ENCODE measurements around the gene TRPC6. TPM values are rescaled to one million over a fixed set of nuclear protein-coding genes. Genes with fewer than 3 reads are reported as not detected.

The TRPC6 gene
- total RNA-seq, 4 donors from 2014 or later, result 3.5 to 59.6 (median 40.2) TPM

GRCh38 chr11:101511065-101511464 lies 72.7 kb downstream of the TRPC6 start:
- Histone ChIP-seq H3K27ac (no peak overlapping the region), H3K27me3 (no peaks in the 10 kb centered on the region), H3K4me3 (no peak overlapping the region), H3K36me3 (no peaks in the 10 kb centered on the region), H3K9me3 (no peaks in the 10 kb centered on the region), H3K4me1 (no peaks in the 10 kb centered on the region)
- TF ChIP-seq POLR2AphosphoS5 (IDR thresholded peaks at IDR 0.05), result no peak
- no peak for TF ChIP-seq EP300 (IDR thresholded peaks at IDR 0.05)
- ATAC-seq, result no peak
- 67 to 100% methylated on average over 1 of the region's 1 CpG for WGBS, 2 donors (ENCODE audit: low coverage in 1 of 2)

GRCh38 chr11:101510591-101510990 lies 73.2 kb downstream of the TRPC6 start:
- Histone ChIP-seq H3K27me3 (no peaks in the 10 kb centered on the region), H3K27ac (no peak overlapping the region), H3K9me3 (no peaks in the 10 kb centered on the region), H3K36me3 (no peaks in the 10 kb centered on the region), H3K4me3 (no peak overlapping the region), H3K4me1 (no peaks in the 10 kb centered on the region)
- TF ChIP-seq CTCF (IDR thresholded peaks at IDR 0.05), result no peak
- no peak for TF ChIP-seq POLR2AphosphoS5 (IDR thresholded peaks at IDR 0.05)
- no peak for TF ChIP-seq POLR2A (IDR thresholded peaks at IDR 0.05)
- TF ChIP-seq EP300 (IDR thresholded peaks at IDR 0.05), result no peak
- no peak for ATAC-seq
- WGBS, 2 donors (ENCODE audit: low coverage in 1 of 2), result 85 to 86% methylated on average over 1 of the region's 1 CpG

- 73% methylated on average over 1 of the region's 1 CpG for WGBS, 2 donors (ENCODE audit: low coverage in 1 of 2)
- no peaks in the 10 kb centered on the region for H3K9me3 ChIP-seq
- H3K27me3 ChIP-seq, result no peaks in the 10 kb centered on the region
- TF ChIP-seq POLR2AphosphoS5 (IDR thresholded peaks at IDR 0.05), result no peak
- TF ChIP-seq EP300 (IDR thresholded peaks at IDR 0.05), result no peak
- no peak for TF ChIP-seq CTCF (IDR thresholded peaks at IDR 0.05)
- no peak for TF ChIP-seq POLR2A (IDR thresholded peaks at IDR 0.05)
- no peak for ATAC-seq
- no peak overlapping the region for H3K27ac ChIP-seq
- H3K4me3 ChIP-seq, result no peak overlapping the region
- no peaks in the 10 kb centered on the region for H3K4me1 ChIP-seq
- no peaks in the 10 kb centered on the region for H3K36me3 ChIP-seq
Measured at GRCh38 chr11:101509922-101510321, 73.9 kb downstream of the TRPC6 start.

GRCh38 chr11:101508370-101508769 lies 75.4 kb downstream of the TRPC6 start:
- TF ChIP-seq POLR2A (IDR thresholded peaks at IDR 0.05) (no peak), EP300 (IDR thresholded peaks at IDR 0.05) (no peak), CTCF (IDR thresholded peaks at IDR 0.05) (no peak), POLR2AphosphoS5 (IDR thresholded peaks at IDR 0.05) (no peak)
- Histone ChIP-seq H3K36me3 (peaks cover 0 to 13% of the 10 kb centered on the region in 2 donors), H3K27me3 (no peaks in the 10 kb centered on the region), H3K4me1 (no peaks in the 10 kb centered on the region), H3K27ac (no peak overlapping the region), H3K9me3 (no peaks in the 10 kb centered on the region), H3K4me3 (no peak overlapping the region)
- ATAC-seq, result no peak
- 32 to 49% methylated on average over 2 of the region's 2 CpGs for WGBS, 2 donors (ENCODE audit: low coverage in 1 of 2)

GRCh38 chr11:101498891-101499290 lies 84.9 kb downstream of the TRPC6 start:
- no peak for TF ChIP-seq EP300 (IDR thresholded peaks at IDR 0.05)
- no peak for TF ChIP-seq POLR2AphosphoS5 (IDR thresholded peaks at IDR 0.05)
- no peak for TF ChIP-seq CTCF (IDR thresholded peaks at IDR 0.05)
- no peak for TF ChIP-seq POLR2A (IDR thresholded peaks at IDR 0.05)
- ATAC-seq, result no peak
- H3K27me3 ChIP-seq, result no peaks in the 10 kb centered on the region
- H3K27ac ChIP-seq, result no peak overlapping the region
- WGBS, 2 donors (ENCODE audit: low coverage in 1 of 2), result 62 to 71% methylated on average over 1 of the region's 1 CpG
- no peaks in the 10 kb centered on the region for H3K9me3 ChIP-seq
- no peak overlapping the region for H3K4me3 ChIP-seq
- H3K36me3 ChIP-seq, result peaks cover 0 to 9% of the 10 kb centered on the region in 2 donors
- H3K4me1 ChIP-seq, result peaks cover 0 to 13% (median 7%) of the 10 kb centered on the region in 3 donors
